Stimulated activated CD4-positive, alpha-beta T cell treated with anti-CD3 and anti-CD28 coated beads, Interleukin-1b, Interleukin-23, amount 100 ng/mL, for 24 hours (primary cell): ENCODE results near the gene MT3.
"Not testable (repeated sequence)": the region's sequence is repeated elsewhere in the genome, so short reads cannot be mapped to it uniquely, and the experiment has no call there.

Source experiments
- DNase-seq, 4 experiments: peaks; one replicate each; pipeline ENCODE4 v3.0.0-alpha.2; 2020; ENCODE audit warnings: low read depth in 4 of 4, low spot score in 1 of 4

MT3 gene

DNA sequence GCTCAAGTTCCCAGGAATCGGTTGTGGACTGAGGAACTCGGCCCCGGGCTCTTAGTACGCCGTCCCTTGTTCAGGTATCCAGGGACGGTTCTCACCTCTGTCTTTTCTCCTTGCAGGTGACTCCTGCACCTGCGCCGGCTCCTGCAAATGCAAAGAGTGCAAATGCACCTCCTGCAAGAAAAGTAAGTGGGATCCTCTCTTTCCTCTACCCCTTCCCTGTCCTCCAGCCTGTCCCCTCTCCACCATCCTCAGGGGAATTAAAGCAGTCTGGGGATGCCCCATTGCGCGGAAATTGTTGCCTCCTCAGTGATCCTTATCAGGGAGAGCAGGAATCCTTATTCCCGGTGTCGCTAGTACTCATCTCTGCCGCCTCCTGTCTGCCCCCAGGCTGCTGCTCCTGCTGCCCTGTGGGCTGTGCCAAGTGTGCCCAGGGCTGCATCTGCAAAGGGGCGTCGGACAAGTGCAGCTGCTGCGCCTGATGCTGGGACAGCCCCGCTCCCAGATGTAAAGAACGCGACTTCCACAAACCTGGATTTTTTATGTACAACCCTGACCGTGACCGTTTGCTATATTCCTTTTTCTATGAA, 19.6 kb downstream of the MT3 start:
- no peak for DNase-seq

DNA sequence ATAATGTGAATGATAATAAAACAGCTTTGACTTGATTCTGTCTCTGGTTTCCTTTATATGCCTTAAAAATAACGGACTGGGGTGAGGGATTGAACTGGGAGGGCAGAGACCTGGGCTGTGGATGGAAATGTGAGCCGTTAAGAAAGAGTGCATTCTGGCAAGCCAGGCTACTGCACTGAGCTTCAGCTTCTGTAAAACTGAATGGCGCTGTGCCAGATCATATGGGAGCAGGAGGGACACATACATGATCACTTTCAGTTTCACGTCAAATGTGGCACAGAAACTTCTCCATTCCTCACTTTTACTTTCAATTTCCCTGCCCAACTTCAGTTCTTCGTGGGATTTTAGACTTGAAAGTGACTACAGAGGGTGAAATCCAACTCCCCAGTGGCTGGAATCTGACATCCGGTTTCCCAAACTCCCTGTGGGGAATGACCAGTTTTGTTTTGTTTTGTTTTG, 20.2 kb downstream of the MT3 start:
- peak; percentile 52 to 70 (median 60) for DNase-seq

DNA sequence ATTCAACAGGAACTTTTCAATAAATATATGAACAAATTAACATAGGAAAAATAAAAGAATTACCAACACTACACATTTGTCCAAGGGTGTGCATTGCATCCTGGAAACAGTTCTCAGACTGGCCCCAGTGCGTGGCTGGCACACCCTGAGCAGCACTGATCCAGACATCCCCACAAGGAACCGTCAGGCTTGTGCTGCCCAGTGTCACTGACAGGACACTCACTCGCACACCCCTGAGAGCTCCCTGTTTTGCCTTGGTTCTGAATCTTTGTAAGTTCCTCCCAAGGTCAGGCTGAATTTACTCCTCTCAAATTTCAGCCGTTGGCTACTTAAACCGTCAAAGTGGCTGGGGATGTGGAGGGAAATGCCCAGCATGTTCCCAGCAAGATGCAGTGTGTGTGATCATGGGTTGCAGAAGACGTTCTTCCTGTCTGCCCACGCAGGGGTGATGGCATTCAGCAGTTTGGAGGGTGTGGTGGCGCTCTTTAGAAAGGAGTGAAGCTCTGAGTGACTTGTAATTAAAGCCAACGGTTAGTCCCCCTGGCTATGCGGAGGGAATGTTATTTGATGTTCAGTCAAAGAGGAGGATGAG, 20.8 kb downstream of the MT3 start:
- DNase-seq, result peak; percentile 42 to 77 (median 58)

DNA sequence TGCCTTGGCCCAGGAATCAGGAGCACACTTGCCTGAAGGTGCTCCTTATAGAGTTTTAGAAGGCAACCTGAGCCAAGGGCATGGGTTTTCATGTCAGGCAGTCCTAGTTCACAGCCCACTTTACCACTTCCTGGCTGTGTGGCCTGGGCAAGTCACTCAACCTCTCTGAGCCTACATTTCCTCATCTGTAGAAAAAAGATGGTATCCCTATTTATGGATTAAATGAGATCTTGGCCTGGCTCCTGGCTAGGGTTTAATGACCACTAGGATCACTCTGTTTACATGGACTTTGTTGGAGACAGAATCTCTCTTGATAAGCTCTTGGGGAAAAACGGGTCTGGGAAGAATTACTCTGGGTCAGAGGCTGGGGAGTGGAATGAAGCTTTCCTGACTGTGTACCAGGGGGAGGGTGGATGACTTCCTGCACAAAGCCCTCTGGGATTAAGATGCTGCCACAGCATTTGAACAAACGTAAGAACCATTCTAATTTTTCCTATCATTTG, 21.3 kb downstream of the MT3 start:
- peak in 1 of 4 experiments; percentile 46 for DNase-seq

DNA sequence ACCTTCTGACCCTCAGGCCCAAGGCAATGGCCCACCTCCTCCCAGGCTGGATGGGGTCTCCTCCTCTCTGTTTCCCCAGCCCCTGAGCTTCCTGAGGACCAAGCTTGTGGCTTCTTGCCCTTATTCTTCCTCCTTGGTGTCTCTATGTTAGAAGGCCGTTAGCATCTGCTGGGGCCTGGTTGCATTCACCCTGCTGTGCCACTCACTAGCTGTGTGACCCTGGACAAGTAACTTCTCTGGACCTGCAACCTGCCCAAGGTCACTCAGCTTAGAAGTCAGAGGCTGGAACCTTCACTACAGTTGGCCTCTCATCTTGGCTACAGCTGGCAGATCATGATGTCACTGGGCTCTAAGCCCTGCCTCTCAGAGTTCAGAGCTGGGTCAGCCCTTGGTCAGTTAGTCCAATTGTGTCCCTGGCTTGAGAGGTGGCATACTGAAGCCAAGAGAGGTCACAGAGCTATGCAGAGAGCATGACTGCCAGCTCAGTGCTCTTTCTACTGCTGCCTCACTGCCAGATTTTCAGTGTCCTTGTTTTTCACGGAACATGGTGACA, 22.0 kb downstream of the MT3 start:
- DNase-seq, result no peak

DNA sequence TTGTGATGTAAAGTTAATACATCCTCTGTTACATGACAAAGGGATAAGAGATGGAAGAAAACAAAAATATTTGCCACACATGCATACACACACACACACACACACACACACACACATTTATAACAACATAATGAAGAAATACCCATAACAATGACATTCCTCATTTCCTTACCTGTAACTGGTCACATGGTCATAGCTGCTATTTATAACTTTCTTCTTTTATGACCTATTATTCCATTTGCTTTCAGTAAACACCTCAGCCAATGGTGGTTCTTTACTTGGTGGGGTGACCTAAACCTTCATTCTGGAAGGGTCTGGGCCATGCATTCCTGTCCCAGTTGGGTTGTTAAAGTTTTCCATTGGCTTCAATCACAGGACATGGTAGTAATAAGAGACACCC, 24.4 kb downstream of the MT3 start:
- DNase-seq, result no peak

DNA sequence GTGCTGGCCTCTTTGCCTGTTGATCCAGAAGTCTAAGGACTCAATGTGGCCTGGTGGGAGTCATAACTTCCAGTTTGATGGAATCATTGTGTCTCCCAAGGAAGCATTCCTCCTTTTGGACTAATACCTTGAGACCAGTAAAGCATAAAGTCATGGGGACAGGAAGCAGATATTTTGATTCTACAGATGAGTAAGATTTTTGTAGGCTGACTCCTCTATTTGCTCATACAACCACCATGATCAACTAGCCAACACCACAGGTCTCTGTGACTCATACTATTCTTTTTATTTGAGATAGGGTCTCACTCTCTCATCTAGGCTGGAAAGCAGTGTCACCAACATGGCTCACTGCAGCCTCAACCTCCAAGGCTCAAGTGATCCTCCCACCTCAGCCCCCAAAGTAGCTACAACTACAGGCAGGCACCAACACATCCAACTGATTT, 25.2 kb downstream of the MT3 start:
- no peak for DNase-seq

DNA sequence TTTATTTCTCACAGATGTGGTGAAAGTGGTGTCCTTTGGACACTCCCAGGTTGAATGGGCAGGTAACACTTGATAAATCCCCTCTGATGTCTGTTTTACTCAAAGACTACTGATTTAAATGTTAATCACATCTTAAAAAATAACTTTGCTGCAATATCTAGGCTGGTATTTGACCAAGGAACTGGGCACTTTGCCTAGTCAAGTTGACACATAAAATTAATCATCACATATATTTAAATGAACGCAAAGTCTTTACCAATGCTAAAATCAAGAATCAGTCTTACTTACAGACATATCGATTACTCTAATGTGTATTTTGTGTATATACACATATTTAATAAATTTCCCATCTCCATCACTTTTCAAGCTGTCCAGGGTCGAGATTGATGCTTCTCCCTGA, 26.0 kb downstream of the MT3 start:
- no peak for DNase-seq

DNA sequence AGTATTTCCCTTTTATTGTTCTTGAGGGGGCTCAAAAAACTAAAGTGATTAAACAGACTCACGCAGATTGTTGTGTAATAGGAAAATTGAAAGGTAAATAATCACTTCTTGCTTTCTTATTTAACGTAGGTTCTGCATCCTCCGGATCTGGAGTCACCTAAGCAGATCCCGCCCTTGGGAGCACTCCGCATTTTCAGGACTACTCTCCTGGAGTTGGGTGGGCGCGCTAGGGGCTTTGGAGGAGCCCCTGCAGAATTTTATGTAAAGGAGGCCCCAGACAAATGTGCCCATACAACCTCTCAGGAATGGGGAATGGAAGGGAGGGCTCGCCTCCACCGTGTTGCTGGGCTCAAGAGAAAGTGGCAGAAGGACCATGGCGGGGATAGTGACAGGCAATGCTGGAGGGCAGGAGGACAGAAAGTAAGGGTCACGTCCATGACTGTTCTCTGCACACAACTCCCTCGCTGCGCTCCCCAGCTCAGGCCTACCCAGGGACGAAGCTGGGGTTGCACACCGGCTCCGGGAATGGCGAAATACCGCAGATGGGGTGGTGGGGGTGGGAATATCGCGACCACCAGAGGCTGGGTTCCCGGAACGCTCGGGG, 27.4 kb downstream of the MT3 start:
- DNase-seq, result no peak

DNA sequence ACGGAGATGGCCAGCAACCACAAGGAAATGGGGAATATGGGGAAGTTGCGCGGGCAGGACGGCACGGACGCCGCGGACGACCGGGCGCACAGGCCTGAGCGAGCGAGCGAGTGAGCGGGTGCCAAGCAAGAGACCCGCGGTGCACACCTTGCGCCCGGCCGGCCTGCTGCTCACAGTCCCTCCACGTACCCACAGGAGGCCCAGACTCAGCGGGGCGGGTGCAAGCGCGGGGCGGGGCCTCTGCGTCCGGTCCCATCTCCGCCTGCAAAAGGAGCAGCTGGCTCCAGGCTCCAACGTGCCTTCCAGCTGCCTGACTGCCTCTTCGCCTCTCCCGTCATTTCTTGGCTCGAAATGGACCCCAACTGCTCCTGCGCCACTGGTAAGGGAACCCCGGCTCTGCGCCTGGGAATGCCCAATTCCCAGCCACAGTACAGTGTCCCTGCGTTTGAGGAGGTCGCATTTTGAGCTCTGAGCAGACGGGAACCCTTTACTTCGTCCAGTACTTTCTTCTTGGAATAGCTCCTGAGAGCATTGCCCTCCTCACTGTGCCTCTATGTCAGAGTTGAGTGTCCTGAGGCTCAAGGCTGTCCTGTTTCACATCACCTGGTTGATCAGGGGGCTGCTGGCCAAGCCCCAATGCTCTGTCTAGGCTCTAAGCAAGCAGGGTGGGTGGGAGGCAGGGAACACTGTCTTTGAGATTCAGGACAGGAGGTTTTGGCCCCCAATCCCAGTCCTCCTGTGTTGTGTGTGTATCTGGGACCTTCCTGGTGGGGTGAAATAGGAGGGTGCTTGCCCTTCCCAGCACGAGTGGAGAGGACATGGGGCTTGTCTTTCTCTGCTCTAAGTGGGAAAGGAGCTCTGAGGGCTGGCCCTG, 28.1 kb downstream of the MT3 start:
- DNase-seq, result peak in 1 of 4 experiments; percentile 56

DNA sequence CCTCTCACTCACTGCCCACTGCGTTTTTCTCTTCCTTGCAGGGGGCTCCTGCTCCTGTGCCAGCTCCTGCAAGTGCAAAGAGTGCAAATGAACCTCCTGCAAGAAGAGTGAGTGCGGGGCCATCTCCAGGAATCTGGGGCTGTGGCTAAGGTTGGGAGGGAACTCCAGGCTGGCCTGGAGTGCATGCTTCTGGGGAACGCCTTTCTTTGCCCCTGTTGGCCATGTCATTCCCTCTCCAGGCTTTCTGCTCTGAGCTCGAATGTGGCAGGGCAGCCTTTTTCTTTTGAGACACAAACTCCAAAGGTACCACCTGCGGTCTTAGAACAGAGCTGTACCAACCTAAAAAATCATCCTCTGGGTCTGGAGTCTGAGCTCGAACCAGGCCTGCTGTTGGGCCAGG, 28.8 kb downstream of the MT3 start:
- DNase-seq, result no peak

DNA sequence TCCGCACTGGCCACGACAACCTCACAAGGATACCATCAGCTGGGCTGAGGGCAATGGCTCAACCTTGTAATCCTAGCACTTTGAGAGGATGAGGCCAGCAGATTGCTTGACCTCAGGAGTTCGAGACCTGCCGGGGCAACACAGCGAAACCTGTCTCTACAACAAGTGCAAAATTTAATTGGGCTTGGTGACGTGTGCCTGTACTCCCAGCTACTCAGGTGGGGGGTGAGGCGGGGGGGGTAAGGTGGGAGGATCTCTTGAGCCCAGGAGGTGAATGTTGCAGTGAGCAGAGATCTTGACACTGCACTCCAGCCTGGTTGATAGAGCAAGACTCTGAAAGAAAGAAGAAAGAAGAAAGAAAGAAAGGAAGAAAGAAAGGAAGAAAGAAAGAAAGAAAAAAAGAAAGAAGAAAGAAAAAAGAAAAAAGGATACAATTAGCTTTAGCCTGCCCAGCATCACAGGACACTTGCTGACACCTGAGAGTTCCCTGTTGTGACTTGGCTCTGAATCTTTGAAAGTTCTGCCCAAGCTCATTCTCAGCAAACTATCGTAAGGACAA, 31.1 kb downstream of the MT3 start:
- no peak for DNase-seq

DNA sequence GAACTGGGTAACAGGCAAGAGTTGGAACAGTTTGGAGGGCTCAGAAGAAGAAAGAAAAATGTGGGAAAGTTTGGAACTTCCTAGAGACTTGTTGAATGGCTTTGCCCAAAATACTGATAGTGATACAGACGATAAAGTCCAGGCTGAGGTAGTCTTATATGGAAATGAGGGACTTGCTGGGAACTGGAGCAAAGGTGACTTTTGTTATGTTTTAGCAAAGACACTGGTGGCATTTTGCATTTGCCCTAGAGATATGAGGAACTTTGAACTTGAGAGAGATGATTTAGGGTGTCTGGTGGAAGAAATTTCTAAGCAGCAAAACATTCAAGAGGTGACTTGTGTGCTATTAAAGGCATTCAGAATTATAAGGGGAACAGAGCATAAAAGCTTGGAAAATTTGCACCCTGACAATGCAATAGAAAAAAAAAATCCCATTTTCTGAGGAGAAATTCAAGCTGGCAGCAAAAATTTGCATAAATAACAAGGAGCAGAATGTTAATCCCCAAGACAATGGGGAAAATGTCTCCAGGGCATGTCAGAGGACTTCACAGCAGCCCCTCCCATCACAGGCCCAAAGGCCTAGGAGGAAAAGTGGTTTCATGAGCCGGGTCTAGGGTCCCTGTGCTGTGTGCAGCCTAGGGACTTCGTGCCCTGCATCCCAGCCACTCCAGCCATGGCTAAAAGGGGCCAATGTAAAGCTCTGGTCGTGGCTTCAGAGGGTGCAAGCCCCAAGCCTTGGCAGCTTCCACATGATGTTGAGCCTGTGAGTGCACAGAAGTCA, 32.5 kb downstream of the MT3 start:
- not testable (repeated sequence) for DNase-seq

DNA sequence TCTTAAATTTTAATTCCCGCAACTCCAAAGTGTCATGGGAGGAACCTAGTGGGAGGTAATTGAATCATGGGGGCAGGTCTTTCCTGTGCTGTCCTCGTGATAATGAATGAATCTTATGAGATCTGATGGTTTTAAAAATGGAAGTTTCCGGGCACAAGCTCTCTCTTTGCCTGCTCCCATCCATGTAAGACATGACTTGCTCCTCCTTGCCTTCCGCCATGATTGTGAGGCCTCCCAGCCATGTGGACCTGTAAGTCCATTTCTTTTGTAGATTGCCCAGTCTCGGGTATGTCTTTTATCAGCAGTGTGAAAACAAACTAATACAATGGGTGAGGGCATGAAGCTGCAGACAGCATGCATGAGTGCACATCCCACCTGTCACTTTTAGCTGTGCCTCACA, 33.9 kb downstream of the MT3 start:
- DNase-seq, result not testable (repeated sequence)

DNA sequence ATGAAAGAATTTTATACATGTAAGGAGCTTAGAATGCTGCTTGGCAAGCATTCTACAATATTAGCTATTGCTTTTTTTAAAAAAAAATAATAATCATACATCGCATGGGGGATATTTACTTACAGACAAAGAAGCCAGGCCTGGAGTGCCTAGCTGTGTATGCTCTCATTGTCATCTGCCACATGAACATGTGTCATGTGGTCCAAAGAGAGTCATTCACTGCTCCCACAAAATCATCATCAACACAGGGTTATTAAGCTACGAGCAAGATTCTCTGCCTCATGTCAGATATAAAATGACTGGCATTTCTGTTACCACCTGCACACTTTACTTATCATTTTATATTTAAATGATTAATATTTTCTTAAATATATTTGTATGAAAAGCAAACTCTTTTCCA, 34.3 kb downstream of the MT3 start:
- no peak for DNase-seq

DNA sequence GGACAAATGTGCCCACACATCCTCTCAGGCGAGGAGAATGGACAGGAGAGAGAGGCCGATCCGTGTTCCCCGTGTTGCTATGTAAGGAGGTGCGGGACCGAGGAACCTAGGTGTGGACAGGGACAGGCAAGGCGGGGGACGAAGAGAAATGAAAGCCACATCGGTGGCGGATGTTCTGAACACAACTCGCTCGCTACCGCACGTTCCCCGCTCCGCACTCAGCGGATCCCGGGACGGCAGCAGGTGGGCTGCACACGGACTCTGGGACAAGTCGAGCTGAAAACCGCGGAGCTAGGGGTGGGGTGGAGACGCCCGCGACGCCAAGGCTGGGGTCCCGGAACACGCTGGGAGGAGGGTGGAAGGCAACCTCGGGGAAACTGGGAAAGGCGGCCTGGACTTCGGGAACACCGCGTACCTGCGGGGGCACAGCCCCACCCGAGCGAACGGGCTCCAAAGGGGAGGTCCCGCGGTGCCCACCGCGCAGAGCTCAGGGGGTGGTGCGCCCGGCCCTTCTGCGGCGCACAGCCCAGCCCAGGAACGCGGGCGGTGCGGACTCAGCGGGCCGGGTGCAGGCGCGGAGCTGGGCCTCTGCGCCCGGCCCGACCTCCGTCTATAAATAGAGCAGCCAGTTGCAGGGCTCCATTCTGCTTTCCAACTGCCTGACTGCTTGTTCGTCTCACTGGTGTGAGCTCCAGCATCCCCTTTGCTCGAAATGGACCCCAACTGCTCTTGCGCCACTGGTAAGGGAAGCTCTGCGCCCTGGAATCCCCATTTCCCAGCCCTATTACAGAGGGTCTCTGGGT, 36.0 kb downstream of the MT3 start, which contains the start of gene MT1E:
Gene MT1E, plus strand, starts transcription at position 642 of the 803 bp plus-strand sequence. Its CDS starts 71 bp downstream, at position 713.
- peak; percentile 32 to 59 (median 50) for DNase-seq

DNA sequence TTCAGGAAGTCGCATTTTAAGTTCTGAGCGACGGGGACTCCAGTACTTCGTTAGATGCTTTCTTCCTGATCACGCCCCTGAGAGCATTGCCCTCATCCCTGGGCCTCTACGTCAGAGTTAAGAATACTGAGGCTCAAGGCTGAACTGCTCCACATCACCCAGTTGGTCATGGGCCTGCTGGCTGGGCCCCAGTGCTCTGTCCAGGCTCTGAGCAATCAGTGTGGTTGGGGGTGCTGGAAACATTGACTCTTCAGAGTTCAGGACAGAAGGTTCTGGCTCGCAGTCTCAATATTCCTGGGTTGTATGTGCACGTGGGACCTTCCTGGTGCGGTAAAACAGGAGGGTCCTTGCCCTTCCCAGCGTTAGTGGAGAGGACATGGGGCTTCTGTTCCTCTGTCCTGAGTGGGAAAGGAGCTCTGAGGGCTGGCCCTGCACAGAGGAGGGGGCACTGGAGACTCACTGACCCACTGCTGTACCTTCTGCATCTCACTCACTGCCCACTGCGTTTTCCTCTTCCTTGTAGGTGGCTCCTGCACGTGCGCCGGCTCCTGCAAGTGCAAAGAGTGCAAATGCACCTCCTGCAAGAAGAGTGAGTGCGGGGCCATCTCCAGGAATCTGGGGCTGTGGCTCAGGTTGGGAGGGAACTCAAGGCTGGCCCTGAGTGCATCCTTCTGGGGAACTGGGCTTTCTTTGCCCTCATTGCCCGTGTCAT, 36.8 kb downstream of the MT3 start:
- DNase-seq, result no peak

DNA sequence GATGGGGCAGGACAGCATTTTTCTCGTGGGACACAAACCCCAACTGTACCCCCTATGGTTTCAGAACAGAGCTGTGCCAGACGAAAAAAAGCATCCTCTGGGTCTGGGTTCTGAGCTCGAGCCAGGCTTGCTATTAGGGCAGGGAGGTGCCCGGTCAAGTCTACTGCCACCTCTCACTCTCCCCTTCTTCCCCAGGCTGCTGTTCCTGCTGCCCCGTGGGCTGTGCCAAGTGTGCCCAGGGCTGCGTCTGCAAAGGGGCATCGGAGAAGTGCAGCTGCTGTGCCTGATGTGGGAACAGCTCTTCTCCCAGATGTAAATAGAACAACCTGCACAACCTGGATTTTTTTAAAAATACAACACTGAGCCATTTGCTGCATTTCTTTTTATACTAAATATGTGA, 37.4 kb downstream of the MT3 start:
- no peak for DNase-seq
